ENCODE measurements around the gene XRCC6. TPM values are rescaled to one million over a fixed set of nuclear protein-coding genes. Genes with fewer than 3 reads are reported as not detected.

XRCC6 gene
- total and polyA plus RNA-seq, 2 of the 13 experiments (the other 11 are each of a cell fraction or from before 2014, with no cell fraction given) = 124 to 625 TPM

- TF ChIP-seq SP140L (CRISPR knock-in tag; IDR thresholded peaks at IDR 0.05; ENCODE audit: borderline replicate concordance) = no peak; the same call in 1 of the 2 replicates
- TF ChIP-seq ZBTB3 (CRISPR knock-in tag; IDR thresholded peaks at IDR 0.05; ENCODE audit: borderline replicate concordance, low read depth) = no peak
- no peak for TF ChIP-seq NCOA5 (CRISPR knock-in tag; IDR thresholded peaks at IDR 0.05)
- no peak for TF ChIP-seq ISL2 (CRISPR knock-in tag; IDR thresholded peaks at IDR 0.05)
- TF ChIP-seq JUND (CRISPR knock-in tag; IDR thresholded peaks at IDR 0.05) = no peak
- no peak for TF ChIP-seq SRF (IDR thresholded peaks at IDR 0.05; ENCODE audit: low read depth, low read length)
- TF ChIP-seq ZNF761 (CRISPR knock-in tag; conservative IDR thresholded peaks at IDR 0.05) = no peak
- no peak for TF ChIP-seq GATAD2A (CRISPR knock-in tag; IDR thresholded peaks at IDR 0.05)
- no peak for TF ChIP-seq MTF1 (CRISPR knock-in tag; IDR thresholded peaks at IDR 0.05)
- TF ChIP-seq, protein P1, sequence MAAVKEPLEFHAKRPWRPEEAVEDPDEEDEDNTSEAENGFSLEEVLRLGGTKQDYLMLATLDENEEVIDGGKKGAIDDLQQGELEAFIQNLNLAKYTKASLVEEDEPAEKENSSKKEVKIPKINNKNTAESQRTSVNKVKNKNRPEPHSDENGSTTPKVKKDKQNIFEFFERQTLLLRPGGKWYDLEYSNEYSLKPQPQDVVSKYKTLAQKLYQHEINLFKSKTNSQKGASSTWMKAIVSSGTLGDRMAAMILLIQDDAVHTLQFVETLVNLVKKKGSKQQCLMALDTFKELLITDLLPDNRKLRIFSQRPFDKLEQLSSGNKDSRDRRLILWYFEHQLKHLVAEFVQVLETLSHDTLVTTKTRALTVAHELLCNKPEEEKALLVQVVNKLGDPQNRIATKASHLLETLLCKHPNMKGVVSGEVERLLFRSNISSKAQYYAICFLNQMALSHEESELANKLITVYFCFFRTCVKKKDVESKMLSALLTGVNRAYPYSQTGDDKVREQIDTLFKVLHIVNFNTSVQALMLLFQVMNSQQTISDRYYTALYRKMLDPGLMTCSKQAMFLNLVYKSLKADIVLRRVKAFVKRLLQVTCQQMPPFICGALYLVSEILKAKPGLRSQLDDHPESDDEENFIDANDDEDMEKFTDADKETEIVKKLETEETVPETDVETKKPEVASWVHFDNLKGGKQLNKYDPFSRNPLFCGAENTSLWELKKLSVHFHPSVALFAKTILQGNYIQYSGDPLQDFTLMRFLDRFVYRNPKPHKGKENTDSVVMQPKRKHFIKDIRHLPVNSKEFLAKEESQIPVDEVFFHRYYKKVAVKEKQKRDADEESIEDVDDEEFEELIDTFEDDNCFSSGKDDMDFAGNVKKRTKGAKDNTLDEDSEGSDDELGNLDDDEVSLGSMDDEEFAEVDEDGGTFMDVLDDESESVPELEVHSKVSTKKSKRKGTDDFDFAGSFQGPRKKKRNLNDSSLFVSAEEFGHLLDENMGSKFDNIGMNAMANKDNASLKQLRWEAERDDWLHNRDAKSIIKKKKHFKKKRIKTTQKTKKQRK (IDR thresholded peaks at IDR 0.05; ENCODE audit: low read length) = no peak
- TF ChIP-seq, protein P2, sequence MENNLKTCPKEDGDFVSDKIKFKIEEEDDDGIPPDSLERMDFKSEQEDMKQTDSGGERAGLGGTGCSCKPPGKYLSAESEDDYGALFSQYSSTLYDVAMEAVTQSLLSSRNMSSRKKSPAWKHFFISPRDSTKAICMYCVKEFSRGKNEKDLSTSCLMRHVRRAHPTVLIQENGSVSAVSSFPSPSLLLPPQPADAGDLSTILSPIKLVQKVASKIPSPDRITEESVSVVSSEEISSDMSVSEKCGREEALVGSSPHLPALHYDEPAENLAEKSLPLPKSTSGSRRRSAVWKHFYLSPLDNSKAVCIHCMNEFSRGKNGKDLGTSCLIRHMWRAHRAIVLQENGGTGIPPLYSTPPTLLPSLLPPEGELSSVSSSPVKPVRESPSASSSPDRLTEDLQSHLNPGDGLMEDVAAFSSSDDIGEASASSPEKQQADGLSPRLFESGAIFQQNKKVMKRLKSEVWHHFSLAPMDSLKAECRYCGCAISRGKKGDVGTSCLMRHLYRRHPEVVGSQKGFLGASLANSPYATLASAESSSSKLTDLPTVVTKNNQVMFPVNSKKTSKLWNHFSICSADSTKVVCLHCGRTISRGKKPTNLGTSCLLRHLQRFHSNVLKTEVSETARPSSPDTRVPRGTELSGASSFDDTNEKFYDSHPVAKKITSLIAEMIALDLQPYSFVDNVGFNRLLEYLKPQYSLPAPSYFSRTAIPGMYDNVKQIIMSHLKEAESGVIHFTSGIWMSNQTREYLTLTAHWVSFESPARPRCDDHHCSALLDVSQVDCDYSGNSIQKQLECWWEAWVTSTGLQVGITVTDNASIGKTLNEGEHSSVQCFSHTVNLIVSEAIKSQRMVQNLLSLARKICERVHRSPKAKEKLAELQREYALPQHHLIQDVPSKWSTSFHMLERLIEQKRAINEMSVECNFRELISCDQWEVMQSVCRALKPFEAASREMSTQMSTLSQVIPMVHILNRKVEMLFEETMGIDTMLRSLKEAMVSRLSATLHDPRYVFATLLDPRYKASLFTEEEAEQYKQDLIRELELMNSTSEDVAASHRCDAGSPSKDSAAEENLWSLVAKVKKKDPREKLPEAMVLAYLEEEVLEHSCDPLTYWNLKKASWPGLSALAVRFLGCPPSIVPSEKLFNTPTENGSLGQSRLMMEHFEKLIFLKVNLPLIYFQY (CRISPR knock-in tag; IDR thresholded peaks at IDR 0.05; ENCODE audit: borderline replicate concordance) = no peak
- TF ChIP-seq, protein P3, sequence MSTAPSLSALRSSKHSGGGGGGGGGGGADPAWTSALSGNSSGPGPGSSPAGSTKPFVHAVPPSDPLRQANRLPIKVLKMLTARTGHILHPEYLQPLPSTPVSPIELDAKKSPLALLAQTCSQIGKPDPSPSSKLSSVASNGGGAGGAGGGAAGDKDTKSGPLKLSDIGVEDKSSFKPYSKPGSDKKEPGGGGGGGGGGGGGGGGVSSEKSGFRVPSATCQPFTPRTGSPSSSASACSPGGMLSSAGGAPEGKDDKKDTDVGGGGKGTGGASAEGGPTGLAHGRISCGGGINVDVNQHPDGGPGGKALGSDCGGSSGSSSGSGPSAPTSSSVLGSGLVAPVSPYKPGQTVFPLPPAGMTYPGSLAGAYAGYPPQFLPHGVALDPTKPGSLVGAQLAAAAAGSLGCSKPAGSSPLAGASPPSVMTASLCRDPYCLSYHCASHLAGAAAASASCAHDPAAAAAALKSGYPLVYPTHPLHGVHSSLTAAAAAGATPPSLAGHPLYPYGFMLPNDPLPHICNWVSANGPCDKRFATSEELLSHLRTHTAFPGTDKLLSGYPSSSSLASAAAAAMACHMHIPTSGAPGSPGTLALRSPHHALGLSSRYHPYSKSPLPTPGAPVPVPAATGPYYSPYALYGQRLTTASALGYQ (CRISPR knock-in tag; IDR thresholded peaks at IDR 0.05) = no peak
- no peak for TF ChIP-seq CBFB (CRISPR knock-in tag; IDR thresholded peaks at IDR 0.05)
- TF ChIP-seq HOXD1 (CRISPR knock-in tag; IDR thresholded peaks at IDR 0.05) = 0 out of 2 replicates have a peak, but pooled peaks have one; percentile 1
- TF ChIP-seq BCL6 (CRISPR knock-in tag; IDR thresholded peaks at IDR 0.05) = no peak
- no peak for TF ChIP-seq PRDM10 (CRISPR knock-in tag; IDR thresholded peaks at IDR 0.05; ENCODE audit: low read depth)
- no peak for TF ChIP-seq MBD4 (IDR thresholded peaks at IDR 0.05; ENCODE audit: borderline replicate concordance, low read length)
Observed at GRCh38 chr22:41621099-41621910, at the start of gene XRCC6 (continued).
